ENCODE results near the gene TSC2. TPM values are rescaled to one million over a fixed set of nuclear protein-coding genes. Genes with fewer than 3 reads are reported as not detected.

TSC2 gene
- total and polyA plus RNA-seq, 5 donors from 2014 or later = 22.7 to 133 (median 26.6) TPM

DNA sequence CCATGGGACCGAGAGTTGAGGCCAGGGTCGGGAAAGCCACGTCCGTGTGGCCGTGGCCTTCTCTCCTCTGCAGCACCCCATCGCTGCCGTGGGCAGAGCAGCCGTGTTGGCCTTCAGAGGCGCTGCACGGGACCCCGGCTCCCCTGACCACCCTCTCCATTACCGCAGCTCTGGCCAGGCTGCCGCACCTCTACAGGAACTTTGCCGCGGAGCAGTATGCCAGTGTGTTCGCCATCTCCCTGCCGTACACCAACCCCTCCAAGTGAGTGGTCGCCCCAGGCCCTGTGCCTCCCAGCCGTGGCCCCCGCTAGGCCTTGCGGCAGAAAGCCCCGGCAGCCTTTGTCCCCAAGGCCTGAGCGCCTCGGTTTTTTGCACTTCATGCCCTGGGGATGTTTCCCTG lies 27.8 kb downstream of the TSC2 start:
- no peaks in the 10 kb centered on the region for H3K27me3 Mint-ChIP-seq
- Histone ChIP-seq H3K4me3 (ENCODE audit: low read depth, low read length) (no peak overlapping the region), H3K27ac (ENCODE audit: insufficient read depth, low read length, poor library complexity, severe bottlenecking) (no peak overlapping the region), H3K27me3 (ENCODE audit: control insufficient read depth, insufficient read depth, low read length) (no peaks in the 10 kb centered on the region), H3K9me3 (ENCODE audit: control insufficient read depth in 2 of 2, low read length in 2 of 2) (no peaks in the 10 kb centered on the region), H3K4me1 (ENCODE audit: control insufficient read depth, insufficient read depth, low read length, poor library complexity, severe bottlenecking) (no peaks in the 10 kb centered on the region), H3K36me3 (ENCODE audit: control insufficient read depth, insufficient read depth, low read length) (peaks cover 36% of the 10 kb centered on the region)
- H3K4me1 Mint-ChIP-seq = no peaks in the 10 kb centered on the region
- no peak overlapping the region for H3K27ac Mint-ChIP-seq
- ATAC-seq (ENCODE audit: low read depth in 2 of 2) (no peak), DNase-seq (no peak)
- H3K9me3 Mint-ChIP-seq = peaks cover 0 to 2% (median 0%) of the 10 kb centered on the region in 7 donors
- no peaks in the 10 kb centered on the region for H3K36me3 Mint-ChIP-seq
- no peak overlapping the region for H3K4me3 Mint-ChIP-seq

DNA sequence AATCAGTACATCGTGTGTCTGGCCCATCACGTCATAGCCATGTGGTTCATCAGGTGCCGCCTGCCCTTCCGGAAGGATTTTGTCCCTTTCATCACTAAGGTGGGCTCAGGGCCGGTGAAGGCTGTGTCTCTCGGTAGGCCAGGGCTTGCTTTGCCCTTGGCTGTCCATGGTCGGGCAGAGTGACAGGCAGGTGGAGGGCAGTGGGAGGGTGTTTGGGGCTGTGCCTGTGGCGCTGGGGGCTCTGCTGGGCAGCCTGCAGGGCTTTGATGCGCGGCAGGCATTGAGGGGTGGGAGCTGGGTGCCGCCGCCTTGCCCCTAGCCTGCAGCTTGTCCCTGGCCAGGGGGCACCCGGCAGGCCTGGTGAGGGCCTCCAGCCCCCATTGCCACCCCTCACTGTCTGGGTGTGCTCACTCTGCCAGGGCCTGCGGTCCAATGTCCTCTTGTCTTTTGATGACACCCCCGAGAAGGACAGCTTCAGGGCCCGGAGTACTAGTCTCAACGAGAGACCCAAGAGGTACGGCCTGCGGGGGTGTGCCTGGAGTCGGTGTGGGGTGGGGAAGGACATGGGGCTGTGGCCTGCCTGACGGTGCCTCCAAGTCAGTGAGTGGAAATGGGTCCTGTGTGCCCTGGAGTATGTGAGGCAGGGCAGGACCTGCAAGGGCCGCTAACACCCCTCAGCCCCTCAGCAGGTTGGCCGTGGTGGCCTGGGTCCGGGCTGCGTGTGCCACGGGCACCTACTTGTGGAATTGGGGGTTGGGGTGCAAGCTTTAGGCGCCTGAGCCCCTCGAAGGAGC lies 28.5 kb downstream of the TSC2 start:
- H3K4me3 ChIP-seq (ENCODE audit: low read depth, low read length) = no peak overlapping the region
- H3K27ac ChIP-seq (ENCODE audit: insufficient read depth, low read length, poor library complexity, severe bottlenecking) = no peak overlapping the region
- peak in 1 of 2 donors; percentile 18 for ATAC-seq (ENCODE audit: low read depth in 2 of 2)
- H3K4me1 ChIP-seq (ENCODE audit: control insufficient read depth, insufficient read depth, low read length, poor library complexity, severe bottlenecking) = no peaks in the 10 kb centered on the region
- DNase-seq = no peak
- no peaks in the 10 kb centered on the region for H3K27me3 ChIP-seq (ENCODE audit: control insufficient read depth, insufficient read depth, low read length)
- H3K9me3 Mint-ChIP-seq = peaks cover 0 to 2% (median 0%) of the 10 kb centered on the region in 7 donors
- H3K9me3 ChIP-seq (ENCODE audit: control insufficient read depth in 2 of 2, low read length in 2 of 2) = no peaks in the 10 kb centered on the region
- no peaks in the 10 kb centered on the region for H3K27me3 Mint-ChIP-seq
- no peak overlapping the region for H3K27ac Mint-ChIP-seq
- no peak overlapping the region for H3K4me3 Mint-ChIP-seq
- H3K36me3 Mint-ChIP-seq = no peaks in the 10 kb centered on the region
- H3K36me3 ChIP-seq (ENCODE audit: control insufficient read depth, insufficient read depth, low read length) = peaks cover 35% of the 10 kb centered on the region
- H3K4me1 Mint-ChIP-seq = no peaks in the 10 kb centered on the region

DNA sequence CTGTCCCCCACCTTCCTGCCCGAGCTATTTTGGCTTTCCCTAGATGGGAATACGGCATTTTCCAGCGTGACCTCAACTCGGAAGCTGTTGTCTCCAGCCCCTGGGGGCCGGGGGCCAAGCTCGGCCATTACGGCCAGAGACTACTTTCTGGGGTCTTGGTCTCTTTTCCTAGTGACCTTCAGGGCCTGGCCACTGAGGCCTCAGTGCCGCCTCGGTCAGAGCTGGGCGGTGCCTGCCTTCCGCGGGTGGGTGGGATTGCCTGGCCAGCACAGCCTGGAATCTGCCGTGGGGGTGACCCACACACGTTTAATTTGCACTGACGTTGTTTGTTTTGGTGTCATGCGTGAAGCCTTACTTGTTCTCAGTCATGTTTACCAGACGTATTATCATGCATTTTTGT lies 29.2 kb downstream of the TSC2 start:
- Histone ChIP-seq H3K4me1 (ENCODE audit: control insufficient read depth, insufficient read depth, low read length, poor library complexity, severe bottlenecking) (no peaks in the 10 kb centered on the region), H3K36me3 (ENCODE audit: control insufficient read depth, insufficient read depth, low read length) (peaks cover 32% of the 10 kb centered on the region), H3K9me3 (ENCODE audit: control insufficient read depth in 2 of 2, low read length in 2 of 2) (no peaks in the 10 kb centered on the region), H3K27ac (ENCODE audit: insufficient read depth, low read length, poor library complexity, severe bottlenecking) (no peak overlapping the region), H3K27me3 (ENCODE audit: control insufficient read depth, insufficient read depth, low read length) (no peaks in the 10 kb centered on the region), H3K4me3 (ENCODE audit: low read depth, low read length) (no peak overlapping the region)
- DNase-seq (no peak), ATAC-seq (ENCODE audit: low read depth in 2 of 2) (no peak)
- no peaks in the 10 kb centered on the region for H3K27me3 Mint-ChIP-seq
- H3K9me3 Mint-ChIP-seq = peaks cover 0 to 2% (median 0%) of the 10 kb centered on the region in 7 donors
- H3K4me1 Mint-ChIP-seq = no peaks in the 10 kb centered on the region
- H3K27ac Mint-ChIP-seq = no peak overlapping the region
- H3K4me3 Mint-ChIP-seq = no peak overlapping the region
- H3K36me3 Mint-ChIP-seq = no peaks in the 10 kb centered on the region

DNA sequence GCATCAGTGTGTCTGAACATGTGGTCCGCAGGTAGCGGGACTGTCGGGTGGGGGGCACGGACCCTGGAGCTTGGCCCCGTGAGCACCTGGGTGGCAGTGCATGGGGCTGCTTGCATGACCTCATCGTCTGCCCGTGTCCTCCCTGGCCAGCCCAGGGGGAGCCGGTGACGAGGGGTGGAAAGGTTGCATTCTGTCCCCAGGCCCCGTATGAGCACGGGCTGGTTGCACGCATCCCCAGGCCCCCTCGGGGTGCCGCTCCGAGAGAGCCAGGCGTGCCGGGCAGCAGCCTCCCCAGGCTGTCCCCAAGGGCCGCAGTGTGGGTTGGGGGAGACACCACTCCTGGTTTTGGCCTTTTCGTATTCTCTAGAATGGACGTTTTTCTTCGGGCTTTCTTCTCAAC lies 29.9 kb downstream of the TSC2 start:
- Histone ChIP-seq H3K9me3 (ENCODE audit: control insufficient read depth in 2 of 2, low read length in 2 of 2) (no peaks in the 10 kb centered on the region), H3K27me3 (ENCODE audit: control insufficient read depth, insufficient read depth, low read length) (no peaks in the 10 kb centered on the region), H3K36me3 (ENCODE audit: control insufficient read depth, insufficient read depth, low read length) (peaks cover 28% of the 10 kb centered on the region), H3K4me1 (ENCODE audit: control insufficient read depth, insufficient read depth, low read length, poor library complexity, severe bottlenecking) (no peaks in the 10 kb centered on the region), H3K4me3 (ENCODE audit: low read depth, low read length) (no peak overlapping the region), H3K27ac (ENCODE audit: insufficient read depth, low read length, poor library complexity, severe bottlenecking) (no peak overlapping the region)
- H3K4me1 Mint-ChIP-seq = no peaks in the 10 kb centered on the region
- no peaks in the 10 kb centered on the region for H3K27me3 Mint-ChIP-seq
- no peak for ATAC-seq (ENCODE audit: low read depth in 2 of 2)
- H3K27ac Mint-ChIP-seq = no peak overlapping the region
- peaks cover 4% of the 10 kb centered on the region for H3K36me3 Mint-ChIP-seq
- H3K4me3 Mint-ChIP-seq = no peak overlapping the region
- peaks cover 0 to 2% (median 0%) of the 10 kb centered on the region in 7 donors for H3K9me3 Mint-ChIP-seq
- no peak for DNase-seq

DNA sequence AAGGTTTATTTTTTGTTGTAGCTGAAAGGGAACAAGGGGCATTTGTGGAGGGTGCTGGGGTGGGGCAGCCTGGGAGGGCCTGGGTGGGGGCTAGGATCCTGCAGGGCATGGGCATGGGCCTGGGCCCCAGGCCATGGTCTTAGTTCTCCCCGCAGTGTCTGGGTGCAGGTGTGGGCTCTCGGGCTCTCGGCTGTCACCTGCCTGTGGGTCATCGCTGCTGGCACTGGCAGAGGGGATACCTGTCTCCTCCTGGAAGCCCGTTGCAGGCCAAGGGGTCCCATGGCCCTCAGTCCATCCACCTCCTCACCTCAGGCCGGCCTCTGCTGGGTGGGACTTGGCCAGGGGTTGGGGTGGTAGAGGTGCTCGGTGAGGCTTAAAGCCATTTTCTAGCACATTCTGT lies 30.3 kb downstream of the TSC2 start:
- Histone ChIP-seq H3K27ac (ENCODE audit: insufficient read depth, low read length, poor library complexity, severe bottlenecking) (no peak overlapping the region), H3K4me3 (ENCODE audit: low read depth, low read length) (no peak overlapping the region), H3K36me3 (ENCODE audit: control insufficient read depth, insufficient read depth, low read length) (peaks cover 24% of the 10 kb centered on the region), H3K27me3 (ENCODE audit: control insufficient read depth, insufficient read depth, low read length) (no peaks in the 10 kb centered on the region), H3K4me1 (ENCODE audit: control insufficient read depth, insufficient read depth, low read length, poor library complexity, severe bottlenecking) (no peaks in the 10 kb centered on the region), H3K9me3 (ENCODE audit: control insufficient read depth in 2 of 2, low read length in 2 of 2) (no peaks in the 10 kb centered on the region)
- H3K9me3 Mint-ChIP-seq = peaks cover 0 to 2% (median 0%) of the 10 kb centered on the region in 7 donors
- no peaks in the 10 kb centered on the region for H3K27me3 Mint-ChIP-seq
- H3K27ac Mint-ChIP-seq = no peak overlapping the region
- DNase-seq (no peak), ATAC-seq (ENCODE audit: low read depth in 2 of 2) (no peak)
- H3K4me1 Mint-ChIP-seq = no peaks in the 10 kb centered on the region
- peaks cover 4% of the 10 kb centered on the region for H3K36me3 Mint-ChIP-seq
- H3K4me3 Mint-ChIP-seq = no peak overlapping the region

DNA sequence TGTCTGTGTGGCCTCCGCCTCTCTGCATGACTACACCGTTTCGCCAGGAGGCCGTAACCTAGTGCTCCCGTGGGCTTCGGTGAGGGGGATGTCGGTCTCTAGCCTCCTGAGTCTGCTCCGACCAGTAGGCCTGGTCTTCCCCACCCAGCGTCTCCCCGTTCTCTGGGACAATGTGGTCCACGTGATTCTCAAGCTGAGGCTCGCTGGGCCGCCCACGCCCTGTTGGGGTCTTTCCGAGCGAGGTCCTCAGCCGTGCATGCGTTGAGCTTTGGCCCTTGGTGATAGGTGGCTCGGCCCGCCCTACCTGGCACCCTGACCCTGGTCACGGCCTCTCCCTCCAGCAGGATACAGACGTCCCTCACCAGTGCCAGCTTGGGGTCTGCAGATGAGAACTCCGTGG lies 30.9 kb downstream of the TSC2 start:
- Mint-ChIP-seq H3K36me3 (peaks cover 4% of the 10 kb centered on the region), H3K9me3 (peaks cover 0 to 2% (median 0%) of the 10 kb centered on the region in 7 donors), H3K27ac (no peak overlapping the region), H3K4me3 (no peak overlapping the region), H3K27me3 (no peaks in the 10 kb centered on the region), H3K4me1 (no peaks in the 10 kb centered on the region)
- no peaks in the 10 kb centered on the region for H3K9me3 ChIP-seq (ENCODE audit: control insufficient read depth in 2 of 2, low read length in 2 of 2)
- DNase-seq = no peak
- no peak for ATAC-seq (ENCODE audit: low read depth in 2 of 2)
- H3K4me3 ChIP-seq (ENCODE audit: low read depth, low read length) = no peak overlapping the region
- no peaks in the 10 kb centered on the region for H3K4me1 ChIP-seq (ENCODE audit: control insufficient read depth, insufficient read depth, low read length, poor library complexity, severe bottlenecking)
- no peaks in the 10 kb centered on the region for H3K27me3 ChIP-seq (ENCODE audit: control insufficient read depth, insufficient read depth, low read length)
- no peak overlapping the region for H3K27ac ChIP-seq (ENCODE audit: insufficient read depth, low read length, poor library complexity, severe bottlenecking)
- peaks cover 19% of the 10 kb centered on the region for H3K36me3 ChIP-seq (ENCODE audit: control insufficient read depth, insufficient read depth, low read length)

DNA sequence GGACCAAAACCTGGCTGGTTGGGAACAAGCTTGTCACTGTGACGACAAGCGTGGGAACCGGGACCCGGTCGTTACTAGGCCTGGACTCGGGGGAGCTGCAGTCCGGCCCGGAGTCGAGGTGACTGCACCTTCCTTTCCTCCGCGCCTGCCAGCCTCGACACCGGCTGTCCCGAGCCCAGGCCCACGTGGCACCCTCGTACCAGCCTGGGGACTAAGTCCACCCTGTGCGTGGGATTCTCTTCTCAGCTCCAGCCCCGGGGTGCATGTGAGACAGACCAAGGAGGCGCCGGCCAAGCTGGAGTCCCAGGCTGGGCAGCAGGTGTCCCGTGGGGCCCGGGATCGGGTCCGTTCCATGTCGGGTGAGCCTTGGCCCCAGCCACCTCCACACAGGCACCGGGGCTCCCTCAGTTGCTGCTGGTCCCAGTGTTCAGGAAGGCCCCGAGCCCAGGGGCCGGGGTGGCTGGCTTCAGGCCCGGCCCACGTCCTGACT lies 31.6 kb downstream of the TSC2 start:
- peaks cover 4% of the 10 kb centered on the region for H3K36me3 Mint-ChIP-seq
- no peak overlapping the region for H3K27ac Mint-ChIP-seq
- Histone ChIP-seq H3K4me3 (ENCODE audit: low read depth, low read length) (no peak overlapping the region), H3K4me1 (ENCODE audit: control insufficient read depth, insufficient read depth, low read length, poor library complexity, severe bottlenecking) (no peaks in the 10 kb centered on the region), H3K27ac (ENCODE audit: insufficient read depth, low read length, poor library complexity, severe bottlenecking) (no peak overlapping the region), H3K27me3 (ENCODE audit: control insufficient read depth, insufficient read depth, low read length) (no peaks in the 10 kb centered on the region), H3K36me3 (ENCODE audit: control insufficient read depth, insufficient read depth, low read length) (peaks cover 13% of the 10 kb centered on the region), H3K9me3 (ENCODE audit: control insufficient read depth in 2 of 2, low read length in 2 of 2) (no peaks in the 10 kb centered on the region)
- H3K4me3 Mint-ChIP-seq = no peak overlapping the region
- H3K27me3 Mint-ChIP-seq = no peaks in the 10 kb centered on the region
- H3K4me1 Mint-ChIP-seq = no peaks in the 10 kb centered on the region
- ATAC-seq (ENCODE audit: low read depth in 2 of 2) (no peak), DNase-seq (no peak)
- peaks cover 0 to 2% (median 0%) of the 10 kb centered on the region in 7 donors for H3K9me3 Mint-ChIP-seq

DNA sequence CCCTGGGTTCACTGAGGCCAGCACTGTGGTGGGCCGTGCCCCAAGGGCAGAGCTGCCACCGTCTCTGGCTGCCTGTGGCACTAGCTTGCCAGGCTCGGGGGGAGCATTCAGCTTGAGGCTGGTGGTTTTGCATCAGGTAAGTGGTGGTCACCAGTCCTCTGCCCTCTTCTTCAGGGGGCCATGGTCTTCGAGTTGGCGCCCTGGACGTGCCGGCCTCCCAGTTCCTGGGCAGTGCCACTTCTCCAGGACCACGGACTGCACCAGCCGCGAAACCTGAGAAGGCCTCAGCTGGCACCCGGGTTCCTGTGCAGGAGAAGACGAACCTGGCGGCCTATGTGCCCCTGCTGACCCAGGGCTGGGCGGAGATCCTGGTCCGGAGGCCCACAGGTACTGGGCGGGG lies 32.2 kb downstream of the TSC2 start:
- H3K27me3 Mint-ChIP-seq = no peaks in the 10 kb centered on the region
- no peaks in the 10 kb centered on the region for H3K4me1 Mint-ChIP-seq
- peaks cover 4% of the 10 kb centered on the region for H3K36me3 Mint-ChIP-seq
- H3K9me3 Mint-ChIP-seq = peaks cover 0 to 2% (median 0%) of the 10 kb centered on the region in 7 donors
- no peak overlapping the region for H3K27ac Mint-ChIP-seq
- no peaks in the 10 kb centered on the region for H3K27me3 ChIP-seq (ENCODE audit: control insufficient read depth, insufficient read depth, low read length)
- H3K4me3 Mint-ChIP-seq = no peak overlapping the region
- no peaks in the 10 kb centered on the region for H3K9me3 ChIP-seq (ENCODE audit: control insufficient read depth in 2 of 2, low read length in 2 of 2)
- peaks cover 15% of the 10 kb centered on the region for H3K36me3 ChIP-seq (ENCODE audit: control insufficient read depth, insufficient read depth, low read length)
- ATAC-seq (ENCODE audit: low read depth in 2 of 2) (no peak), DNase-seq (no peak)
- H3K27ac ChIP-seq (ENCODE audit: insufficient read depth, low read length, poor library complexity, severe bottlenecking) = no peak overlapping the region
- H3K4me1 ChIP-seq (ENCODE audit: control insufficient read depth, insufficient read depth, low read length, poor library complexity, severe bottlenecking) = no peaks in the 10 kb centered on the region
- H3K4me3 ChIP-seq (ENCODE audit: low read depth, low read length) = no peak overlapping the region
